Measurements from ENCODE around the gene GPR89A. TPM values are rescaled to one million over a fixed set of nuclear protein-coding genes. Genes with fewer than 3 reads are reported as not detected.

Gene GPR89A
- total RNA-seq, 1 donor from 2014 or later: 31.4 TPM

DNA sequence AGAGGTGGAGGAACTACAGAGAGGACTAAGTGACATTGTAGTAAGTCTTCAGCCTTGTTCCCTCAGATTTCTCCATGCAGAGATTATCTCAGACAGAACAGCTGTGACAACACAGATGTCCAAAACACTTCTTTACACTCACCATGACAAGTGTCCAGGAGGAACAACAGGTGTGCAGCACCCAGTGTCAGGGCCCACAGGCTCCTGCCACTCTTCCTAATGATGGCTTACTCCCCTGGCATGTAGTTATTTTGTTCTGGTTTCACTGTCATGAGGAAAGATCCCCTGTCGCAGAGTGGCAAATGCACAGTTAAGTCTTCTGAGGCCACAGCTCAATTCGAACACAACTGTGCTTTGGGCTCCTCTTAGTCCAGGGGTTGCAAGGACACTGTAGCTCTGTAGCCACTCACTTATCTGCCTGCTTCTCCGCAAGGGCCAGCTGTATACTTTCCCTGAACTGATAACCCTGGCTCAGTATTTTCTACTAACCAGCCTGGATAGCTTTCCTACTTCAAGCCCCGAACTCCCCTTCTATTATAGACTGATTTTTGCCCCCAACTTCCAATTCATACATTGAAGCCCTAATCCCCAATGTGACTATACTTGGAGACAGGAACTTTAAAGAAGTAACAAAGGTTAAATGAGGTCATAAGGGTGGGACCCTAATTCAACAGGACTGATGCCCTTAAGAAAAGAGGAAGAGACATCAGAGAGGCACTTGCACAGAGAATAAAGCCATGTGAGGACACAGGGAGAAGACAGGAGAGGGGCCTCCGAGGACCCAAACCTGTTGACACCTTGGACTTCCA, 88.2 kb downstream of the GPR89A start:
- DNase-seq (ENCODE audit: low spot score, unreplicated experiment): no peak
- Mint-ChIP-seq H3K27me3 (peaks cover 2% of the 10 kb centered on the region), H3K27ac (no peak overlapping the region), H3K4me1 (ENCODE audit: low read depth) (peaks cover 10% of the 10 kb centered on the region), H3K4me3 (ENCODE audit: low read depth) (no peak overlapping the region), H3K9me3 (ENCODE audit: low read depth) (no peaks in the 10 kb centered on the region), H3K36me3 (ENCODE audit: insufficient read depth) (peaks cover 3% of the 10 kb centered on the region)
- TF ChIP-seq, protein P1, sequence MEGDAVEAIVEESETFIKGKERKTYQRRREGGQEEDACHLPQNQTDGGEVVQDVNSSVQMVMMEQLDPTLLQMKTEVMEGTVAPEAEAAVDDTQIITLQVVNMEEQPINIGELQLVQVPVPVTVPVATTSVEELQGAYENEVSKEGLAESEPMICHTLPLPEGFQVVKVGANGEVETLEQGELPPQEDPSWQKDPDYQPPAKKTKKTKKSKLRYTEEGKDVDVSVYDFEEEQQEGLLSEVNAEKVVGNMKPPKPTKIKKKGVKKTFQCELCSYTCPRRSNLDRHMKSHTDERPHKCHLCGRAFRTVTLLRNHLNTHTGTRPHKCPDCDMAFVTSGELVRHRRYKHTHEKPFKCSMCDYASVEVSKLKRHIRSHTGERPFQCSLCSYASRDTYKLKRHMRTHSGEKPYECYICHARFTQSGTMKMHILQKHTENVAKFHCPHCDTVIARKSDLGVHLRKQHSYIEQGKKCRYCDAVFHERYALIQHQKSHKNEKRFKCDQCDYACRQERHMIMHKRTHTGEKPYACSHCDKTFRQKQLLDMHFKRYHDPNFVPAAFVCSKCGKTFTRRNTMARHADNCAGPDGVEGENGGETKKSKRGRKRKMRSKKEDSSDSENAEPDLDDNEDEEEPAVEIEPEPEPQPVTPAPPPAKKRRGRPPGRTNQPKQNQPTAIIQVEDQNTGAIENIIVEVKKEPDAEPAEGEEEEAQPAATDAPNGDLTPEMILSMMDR (IDR thresholded peaks at IDR 0.05; ENCODE audit: unreplicated experiment): no peak

DNA sequence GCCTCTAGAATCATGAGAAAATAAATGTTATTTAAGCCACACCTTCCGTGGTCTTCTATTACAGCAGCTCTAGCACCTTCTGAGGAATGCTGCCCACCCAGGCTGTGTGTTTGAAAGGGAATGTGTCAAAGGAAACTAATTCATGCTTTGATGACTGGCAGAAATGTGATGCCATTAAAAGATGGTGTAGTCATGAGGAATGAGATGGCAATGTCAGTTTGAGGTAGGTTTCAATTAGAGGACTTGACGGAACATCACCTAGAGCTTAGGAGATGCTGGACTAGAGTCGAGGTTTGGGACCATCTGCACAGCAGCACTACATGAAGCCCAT, 88.8 kb downstream of the GPR89A start:
- H3K27ac Mint-ChIP-seq: no peak overlapping the region
- no peak overlapping the region for H3K4me3 Mint-ChIP-seq (ENCODE audit: low read depth)
- H3K9me3 Mint-ChIP-seq (ENCODE audit: low read depth): no peaks in the 10 kb centered on the region
- peaks cover 3% of the 10 kb centered on the region for H3K36me3 Mint-ChIP-seq (ENCODE audit: insufficient read depth)
- peaks cover 8% of the 10 kb centered on the region for H3K4me1 Mint-ChIP-seq (ENCODE audit: low read depth)
- H3K27me3 Mint-ChIP-seq: peaks cover 2% of the 10 kb centered on the region
- TF ChIP-seq, protein P1 (IDR thresholded peaks at IDR 0.05; ENCODE audit: unreplicated experiment): no peak
- DNase-seq (ENCODE audit: low spot score, unreplicated experiment): no peak

DNA sequence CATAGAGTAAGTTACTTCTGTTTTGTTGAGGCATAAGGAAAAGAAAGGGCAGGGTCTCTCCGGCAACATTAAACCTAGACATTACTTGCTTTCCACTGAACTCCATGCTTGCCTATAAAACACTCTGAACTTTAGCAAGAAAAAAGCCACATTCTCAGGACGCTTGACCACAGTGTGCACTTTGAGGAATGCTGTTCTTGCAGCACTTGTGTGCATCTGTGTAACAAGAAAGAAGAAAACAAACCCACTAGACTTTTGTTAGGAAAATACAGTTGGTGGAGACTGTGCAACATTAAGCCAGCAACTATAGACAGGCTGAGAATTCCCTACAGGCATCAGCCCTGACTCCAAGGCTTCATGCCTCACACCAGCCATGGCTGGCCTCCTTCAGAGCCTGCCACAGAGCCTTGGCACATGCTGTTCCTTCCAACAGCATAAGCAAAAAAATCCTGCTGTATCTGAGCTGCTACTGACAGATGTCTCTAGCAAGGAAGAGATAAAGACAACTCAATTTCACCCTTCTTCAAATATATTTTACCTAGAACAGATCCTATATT, 93.6 kb downstream of the GPR89A start:
- H3K4me1 Mint-ChIP-seq (ENCODE audit: low read depth): peaks cover 3% of the 10 kb centered on the region
- no peaks in the 10 kb centered on the region for H3K9me3 Mint-ChIP-seq (ENCODE audit: low read depth)
- DNase-seq (ENCODE audit: low spot score, unreplicated experiment): no peak
- TF ChIP-seq, protein P1 (IDR thresholded peaks at IDR 0.05; ENCODE audit: unreplicated experiment): no peak
- H3K27ac Mint-ChIP-seq: no peak overlapping the region
- H3K4me3 Mint-ChIP-seq (ENCODE audit: low read depth): no peak overlapping the region
- peaks cover 2% of the 10 kb centered on the region for H3K27me3 Mint-ChIP-seq
- peaks cover 1% of the 10 kb centered on the region for H3K36me3 Mint-ChIP-seq (ENCODE audit: insufficient read depth)

GRCh38 chr1:145702052-145702451, 94.3 kb downstream of the GPR89A start:
- TF ChIP-seq, protein P1 (IDR thresholded peaks at IDR 0.05; ENCODE audit: unreplicated experiment): no peak
- Mint-ChIP-seq H3K36me3 (ENCODE audit: insufficient read depth) (no peaks in the 10 kb centered on the region), H3K4me1 (ENCODE audit: low read depth) (peaks cover 9% of the 10 kb centered on the region), H3K4me3 (ENCODE audit: low read depth) (no peak overlapping the region), H3K27ac (no peak overlapping the region), H3K9me3 (ENCODE audit: low read depth) (no peaks in the 10 kb centered on the region), H3K27me3 (no peaks in the 10 kb centered on the region)
- DNase-seq (ENCODE audit: low spot score, unreplicated experiment): no peak

GRCh38 chr1:145702826-145703225, 95.0 kb downstream of the GPR89A start:
- peaks cover 14% of the 10 kb centered on the region for H3K4me1 Mint-ChIP-seq (ENCODE audit: low read depth)
- no peaks in the 10 kb centered on the region for H3K36me3 Mint-ChIP-seq (ENCODE audit: insufficient read depth)
- no peaks in the 10 kb centered on the region for H3K27me3 Mint-ChIP-seq
- TF ChIP-seq, protein P1 (IDR thresholded peaks at IDR 0.05; ENCODE audit: unreplicated experiment): no peak
- H3K27ac Mint-ChIP-seq: no peak overlapping the region
- no peaks in the 10 kb centered on the region for H3K9me3 Mint-ChIP-seq (ENCODE audit: low read depth)
- DNase-seq (ENCODE audit: low spot score, unreplicated experiment): no peak
- H3K4me3 Mint-ChIP-seq (ENCODE audit: low read depth): no peak overlapping the region
